ENCODE data around the gene CLCN4.

DNA sequence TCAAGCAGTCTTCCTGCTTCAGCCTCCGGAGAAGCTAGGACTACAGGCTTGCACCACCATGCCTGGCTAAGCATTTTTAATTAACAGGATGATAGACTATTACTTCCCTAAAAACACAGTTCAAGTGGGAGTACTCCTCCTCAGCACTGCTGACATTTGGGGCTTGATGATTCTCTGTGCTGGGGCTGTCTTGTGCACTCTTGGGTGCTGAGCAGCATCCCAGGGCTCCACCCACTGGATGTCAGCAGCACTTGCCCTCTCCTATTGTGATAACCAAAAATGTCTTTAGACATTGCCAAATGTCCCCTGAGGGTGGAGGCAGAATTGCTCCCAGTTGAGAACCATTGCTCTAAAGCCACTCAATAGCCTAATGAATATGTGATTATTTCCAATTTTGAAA is 60.4 kb downstream of the CLCN4 start:
- no peak for TF ChIP-seq POLR2A (IDR thresholded peaks at IDR 0.05)
- TF ChIP-seq, protein P1, sequence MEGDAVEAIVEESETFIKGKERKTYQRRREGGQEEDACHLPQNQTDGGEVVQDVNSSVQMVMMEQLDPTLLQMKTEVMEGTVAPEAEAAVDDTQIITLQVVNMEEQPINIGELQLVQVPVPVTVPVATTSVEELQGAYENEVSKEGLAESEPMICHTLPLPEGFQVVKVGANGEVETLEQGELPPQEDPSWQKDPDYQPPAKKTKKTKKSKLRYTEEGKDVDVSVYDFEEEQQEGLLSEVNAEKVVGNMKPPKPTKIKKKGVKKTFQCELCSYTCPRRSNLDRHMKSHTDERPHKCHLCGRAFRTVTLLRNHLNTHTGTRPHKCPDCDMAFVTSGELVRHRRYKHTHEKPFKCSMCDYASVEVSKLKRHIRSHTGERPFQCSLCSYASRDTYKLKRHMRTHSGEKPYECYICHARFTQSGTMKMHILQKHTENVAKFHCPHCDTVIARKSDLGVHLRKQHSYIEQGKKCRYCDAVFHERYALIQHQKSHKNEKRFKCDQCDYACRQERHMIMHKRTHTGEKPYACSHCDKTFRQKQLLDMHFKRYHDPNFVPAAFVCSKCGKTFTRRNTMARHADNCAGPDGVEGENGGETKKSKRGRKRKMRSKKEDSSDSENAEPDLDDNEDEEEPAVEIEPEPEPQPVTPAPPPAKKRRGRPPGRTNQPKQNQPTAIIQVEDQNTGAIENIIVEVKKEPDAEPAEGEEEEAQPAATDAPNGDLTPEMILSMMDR (IDR thresholded peaks at IDR 0.05): no peak
- TF ChIP-seq POLR2AphosphoS5 (IDR thresholded peaks at IDR 0.05): no peak

All from breast epithelium (tissue), 3 donors.